GM13977 (cell line): ENCODE results near the gene APOBEC2.
A peak's percentile ranks its signal among the peaks of the same experiment; 100 is the strongest.
"Not testable (repeated sequence)": the region's sequence is repeated elsewhere in the genome, so short reads cannot be mapped to it uniquely, and the experiment has no call there.

Source experiments
- DNase-seq: peaks from one replicate; pipeline ENCODE4 v3.0.0; 2012; ENCODE audit warnings: low spot score
- in situ Hi-C: fragments of 300-500 bp; cut with MboI; formaldehyde crosslinking; loops from one replicate; pipeline ENCODE4 v1.12.0; 2022; ENCODE audit warnings: low sequenced_read_pairs, low pct_unique_long_range_greater_than_20kb, mixed read lengths, inconsistent platforms; ENCODE audit not compliant: unreplicated experiment
- TF ChIP-seq, protein P1 (sequence below): IDR thresholded peaks from 2 replicates; pipeline ENCODE4 v1.5.1; 2012; ENCODE audit warnings: mild to moderate bottlenecking, control low read depth; ENCODE audit not compliant: insufficient read depth; ENCODE audit errors: extremely low read depth, missing control alignments

Gene APOBEC2

GRCh38 chr6:41014780-41015179, 38.2 kb upstream of the APOBEC2 start:
- no peak for DNase-seq
- in situ Hi-C loops, result no loop called here
- TF ChIP-seq, protein P1, sequence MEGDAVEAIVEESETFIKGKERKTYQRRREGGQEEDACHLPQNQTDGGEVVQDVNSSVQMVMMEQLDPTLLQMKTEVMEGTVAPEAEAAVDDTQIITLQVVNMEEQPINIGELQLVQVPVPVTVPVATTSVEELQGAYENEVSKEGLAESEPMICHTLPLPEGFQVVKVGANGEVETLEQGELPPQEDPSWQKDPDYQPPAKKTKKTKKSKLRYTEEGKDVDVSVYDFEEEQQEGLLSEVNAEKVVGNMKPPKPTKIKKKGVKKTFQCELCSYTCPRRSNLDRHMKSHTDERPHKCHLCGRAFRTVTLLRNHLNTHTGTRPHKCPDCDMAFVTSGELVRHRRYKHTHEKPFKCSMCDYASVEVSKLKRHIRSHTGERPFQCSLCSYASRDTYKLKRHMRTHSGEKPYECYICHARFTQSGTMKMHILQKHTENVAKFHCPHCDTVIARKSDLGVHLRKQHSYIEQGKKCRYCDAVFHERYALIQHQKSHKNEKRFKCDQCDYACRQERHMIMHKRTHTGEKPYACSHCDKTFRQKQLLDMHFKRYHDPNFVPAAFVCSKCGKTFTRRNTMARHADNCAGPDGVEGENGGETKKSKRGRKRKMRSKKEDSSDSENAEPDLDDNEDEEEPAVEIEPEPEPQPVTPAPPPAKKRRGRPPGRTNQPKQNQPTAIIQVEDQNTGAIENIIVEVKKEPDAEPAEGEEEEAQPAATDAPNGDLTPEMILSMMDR, result no peak

GRCh38 chr6:41015860-41016259, 37.1 kb upstream of the APOBEC2 start:
- in situ Hi-C loops, result not testable (repeated sequence)

DNA sequence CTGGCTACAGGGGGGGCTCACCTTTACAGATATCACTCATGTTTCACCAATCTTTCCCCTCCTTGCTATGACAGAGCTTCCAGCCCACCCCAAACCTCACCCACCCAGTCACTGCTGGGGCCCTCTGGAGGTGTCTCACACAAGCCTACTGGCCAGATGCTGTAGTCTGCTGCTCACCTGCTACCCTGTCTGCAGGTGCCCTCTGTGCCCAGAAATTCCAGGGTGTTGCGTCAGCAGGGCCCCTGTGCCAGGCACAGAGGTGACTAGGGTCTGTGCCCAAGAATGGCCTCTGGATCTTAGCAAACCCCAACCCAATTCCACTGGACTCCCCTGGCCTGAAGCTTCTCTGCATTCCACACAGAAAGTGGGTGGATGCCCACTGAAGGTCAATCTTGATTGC, 35.3 kb upstream of the APOBEC2 start:
- DNase-seq, result no peak
- in situ Hi-C loops, result no loop called here

More at GRCh38 chr6:41015860-41016259, 37.1 kb upstream of the APOBEC2 start:
- DNase-seq, result not testable (repeated sequence)

GRCh38 chr6:41021832-41022231, 31.2 kb upstream of the APOBEC2 start:
- TF ChIP-seq, protein P1, result peak; percentile 9
- DNase-seq, result no peak
- in situ Hi-C loops, result no loop called here

More for the DNA sequence above, 35.3 kb upstream of the APOBEC2 start:
- TF ChIP-seq, protein P1, result no peak

DNA sequence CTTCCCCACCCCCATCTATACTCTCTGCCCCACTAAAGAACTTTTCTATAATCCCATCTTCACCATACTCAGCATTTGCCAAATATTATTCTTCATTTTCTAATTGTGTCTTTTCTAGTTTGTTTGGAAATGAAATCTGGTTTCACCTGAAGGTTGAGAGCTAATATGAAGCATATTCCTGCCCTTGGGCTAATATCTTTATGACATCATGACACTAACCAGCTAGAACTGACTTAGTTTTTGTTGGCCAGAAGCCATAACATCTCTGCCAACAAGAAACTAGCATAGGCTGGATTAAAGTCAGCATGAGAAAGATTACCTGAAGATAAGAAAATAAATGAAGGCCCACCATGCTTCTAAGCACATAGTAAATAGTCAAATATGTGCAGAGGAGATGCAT, 30.7 kb upstream of the APOBEC2 start:
- TF ChIP-seq, protein P1, result no peak
- no peak for DNase-seq
- in situ Hi-C loops, result no loop called here

DNA sequence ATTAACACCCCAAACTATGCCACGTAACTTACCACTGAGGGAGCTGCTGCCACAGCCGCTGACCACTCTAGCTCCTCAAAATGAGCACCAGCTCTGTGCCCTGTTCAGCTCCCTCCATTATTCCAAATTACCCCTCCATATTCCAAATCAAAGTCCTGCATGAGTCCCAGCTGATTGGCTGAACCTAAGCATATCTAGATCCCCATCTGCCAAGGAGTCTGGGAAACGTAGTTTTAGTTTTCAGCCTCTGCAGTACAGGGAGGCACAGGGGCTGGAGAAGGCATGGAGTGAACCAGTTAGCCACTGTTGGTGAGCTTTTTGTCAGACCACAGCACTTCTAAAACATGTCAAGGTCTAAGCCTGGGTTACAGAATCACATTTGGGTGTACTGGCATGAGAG, 29.9 kb upstream of the APOBEC2 start:
- in situ Hi-C loops, result no loop called here
- no peak for DNase-seq
- TF ChIP-seq, protein P1, result no peak

- in situ Hi-C loops, result no loop called here
- TF ChIP-seq, protein P1, result no peak
- DNase-seq, result no peak
These were observed 27.0 kb upstream of the APOBEC2 start for GRCh38 chr6:41025966-41026530.
